GM18505 (cell line): ENCODE measurements around the gene PES1.
A peak's percentile ranks its signal among the peaks of the same experiment; 100 is the strongest.
"Not testable (repeated sequence)": the region's sequence is repeated elsewhere in the genome, so short reads cannot be mapped to it uniquely, and the experiment has no call there.

Experiments
- ATAC-seq: cut with Tn5 transposase; IDR thresholded peaks from one replicate; pipeline ENCODE4 v1.9.1; 2021; ENCODE audit not compliant: unreplicated experiment
- POLR2A ChIP-seq: IDR thresholded peaks from 4 replicates; pipeline ENCODE4 v1.6.1; 2011; ENCODE audit warnings: borderline replicate concordance; ENCODE audit not compliant: insufficient read depth, insufficient read length; ENCODE audit errors: extremely low read depth

Gene PES1

DNA sequence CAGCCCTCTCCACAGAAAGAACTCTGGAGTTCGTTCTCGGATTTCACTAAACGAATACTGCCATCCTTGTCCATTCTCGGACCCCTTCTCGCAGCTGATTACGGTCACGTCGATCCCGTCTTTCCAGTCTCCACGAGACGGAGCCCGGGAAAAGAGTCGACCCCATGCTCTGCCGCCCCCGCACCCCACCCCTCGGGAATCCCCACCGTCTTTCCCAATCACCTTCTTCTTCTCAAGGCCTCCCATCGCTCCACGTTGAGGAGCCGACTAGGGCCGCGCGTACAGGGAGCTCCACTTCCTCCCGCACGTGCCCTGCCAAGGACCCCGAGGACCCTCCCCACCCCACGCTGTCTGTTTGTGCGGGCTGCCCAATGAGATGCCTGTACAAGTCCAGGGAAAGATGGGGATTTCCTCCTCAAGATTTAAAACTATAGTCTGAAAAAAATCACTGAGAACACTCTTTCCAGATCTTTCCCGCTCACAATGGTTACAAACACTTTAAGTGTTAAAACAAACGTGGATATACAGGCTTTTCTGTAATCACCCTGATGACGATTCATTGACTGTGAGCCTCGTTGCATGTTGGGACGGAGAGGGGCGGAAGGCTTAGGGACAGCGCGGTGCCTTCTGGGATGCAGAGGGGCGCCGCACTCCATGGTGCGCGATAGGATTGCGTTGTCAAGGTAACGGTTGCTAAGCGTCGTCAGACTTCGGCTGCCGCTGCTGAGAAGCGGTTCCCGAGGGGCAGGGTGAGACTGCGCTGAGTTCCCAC is at the start of gene PES1:
Gene PES1, minus strand, starts transcription at position 323 of the 772 bp plus-strand sequence. Its CDS starts 77 bp downstream, at position 246.
- peak; percentile 92 for ATAC-seq
- peak; percentile 74 for TF ChIP-seq POLR2A

DNA sequence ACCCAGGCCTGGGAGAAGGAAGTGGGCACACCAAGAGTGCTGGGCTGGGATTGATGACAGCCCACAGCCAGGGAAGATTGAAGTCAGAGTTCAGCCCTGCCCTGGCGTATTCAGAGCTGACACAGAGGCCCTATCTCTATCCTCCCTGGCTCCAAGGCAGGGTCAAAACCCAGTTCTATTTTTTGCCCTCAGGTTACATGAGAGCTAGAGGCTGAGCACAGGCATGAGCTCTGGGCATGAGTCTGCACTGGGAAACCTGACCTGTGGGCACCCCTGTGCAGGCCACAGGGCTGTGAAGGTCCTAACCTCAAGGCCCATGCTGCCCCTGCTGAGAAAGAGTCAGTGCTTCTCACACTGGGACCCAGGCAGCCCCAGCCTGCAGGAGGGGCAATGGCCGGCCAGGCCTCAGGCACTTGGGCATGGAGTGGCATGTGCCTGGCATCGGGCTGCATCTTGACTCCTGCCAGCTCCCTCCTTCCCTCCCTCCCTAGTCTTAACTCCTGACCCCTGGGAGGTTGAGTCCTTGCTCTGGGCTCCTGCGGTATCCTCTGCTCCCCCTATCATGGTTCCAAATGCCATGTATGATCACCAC is 49.2 kb upstream of the PES1 start:
- ATAC-seq = no peak
- no peak for TF ChIP-seq POLR2A

DNA sequence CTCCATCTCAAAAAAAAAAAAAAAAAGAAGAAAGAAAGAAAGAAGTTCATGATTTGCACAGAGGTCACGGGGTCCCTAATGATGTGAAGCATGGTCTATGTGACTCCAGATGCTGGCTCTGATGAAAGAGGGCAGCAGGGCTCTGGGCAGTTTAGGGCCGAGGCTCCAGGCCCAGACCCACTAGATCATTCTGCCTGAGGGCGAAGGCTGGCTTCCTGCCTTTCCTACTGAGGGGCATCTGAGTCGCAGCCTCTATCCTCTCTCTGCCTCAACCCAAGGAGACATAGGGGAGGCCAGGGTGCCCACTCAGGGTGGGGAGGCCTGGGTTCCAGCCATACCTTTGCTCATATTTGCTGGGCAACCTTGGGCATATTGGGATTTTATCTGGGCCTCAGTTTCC is 48.7 kb upstream of the PES1 start:
- ATAC-seq = no peak
- no peak for TF ChIP-seq POLR2A

DNA sequence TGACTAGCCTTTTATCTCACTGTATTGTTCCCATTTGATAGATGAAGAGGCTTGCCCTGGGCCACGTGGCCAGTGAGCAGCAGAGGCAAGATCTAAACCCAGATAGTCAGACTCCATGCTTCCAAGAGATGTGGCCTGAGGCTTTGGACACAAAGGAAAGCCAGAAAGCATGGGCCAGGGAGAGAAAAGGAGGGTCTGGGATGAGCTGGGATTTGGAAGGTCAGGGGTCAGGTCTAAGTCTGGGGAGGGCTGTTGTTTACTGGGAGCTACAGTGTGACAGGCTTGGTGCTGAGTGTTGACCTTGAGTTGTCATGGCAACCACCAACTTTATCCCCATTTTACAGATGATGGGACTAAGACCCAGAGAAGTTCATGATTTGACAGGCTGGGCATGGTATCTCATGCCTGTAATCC is 46.0 kb upstream of the PES1 start:
- no peak for ATAC-seq
- no peak for TF ChIP-seq POLR2A

DNA sequence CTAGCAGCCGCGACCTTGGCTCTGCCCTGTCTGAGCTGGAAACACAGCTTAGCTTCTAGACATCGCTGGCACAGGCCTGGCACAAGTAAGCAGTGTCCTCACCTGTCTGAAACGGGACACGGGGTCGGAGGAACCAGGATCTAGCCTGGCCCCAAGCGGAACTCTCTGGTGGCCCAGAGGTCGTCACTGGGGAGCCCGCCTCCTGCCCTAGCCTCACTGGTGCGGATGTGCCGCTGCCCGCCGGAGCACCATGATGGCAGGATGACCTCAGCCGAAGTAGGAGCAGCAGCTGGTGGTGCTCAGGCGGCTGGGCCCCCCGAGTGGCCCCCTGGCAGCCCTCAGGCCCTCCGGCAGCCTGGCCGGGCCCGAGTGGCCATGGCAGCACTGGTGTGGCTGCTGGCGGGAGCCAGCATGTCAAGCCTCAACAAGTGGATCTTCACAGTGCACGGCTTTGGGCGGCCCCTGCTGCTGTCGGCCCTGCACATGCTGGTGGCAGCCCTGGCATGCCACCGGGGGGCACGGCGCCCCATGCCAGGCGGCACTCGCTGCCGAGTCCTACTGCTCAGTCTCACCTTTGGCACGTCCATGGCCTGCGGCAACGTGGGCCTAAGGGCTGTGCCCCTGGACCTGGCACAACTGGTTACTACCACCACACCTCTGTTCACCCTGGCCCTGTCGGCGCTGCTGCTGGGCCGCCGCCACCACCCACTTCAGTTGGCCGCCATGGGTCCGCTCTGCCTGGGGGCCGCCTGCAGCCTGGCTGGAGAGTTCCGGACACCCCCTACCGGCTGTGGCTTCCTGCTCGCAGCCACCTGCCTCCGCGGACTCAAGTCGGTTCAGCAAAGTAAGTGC is 44.7 kb upstream of the PES1 start:
- TF ChIP-seq POLR2A = no peak
- ATAC-seq = no peak

DNA sequence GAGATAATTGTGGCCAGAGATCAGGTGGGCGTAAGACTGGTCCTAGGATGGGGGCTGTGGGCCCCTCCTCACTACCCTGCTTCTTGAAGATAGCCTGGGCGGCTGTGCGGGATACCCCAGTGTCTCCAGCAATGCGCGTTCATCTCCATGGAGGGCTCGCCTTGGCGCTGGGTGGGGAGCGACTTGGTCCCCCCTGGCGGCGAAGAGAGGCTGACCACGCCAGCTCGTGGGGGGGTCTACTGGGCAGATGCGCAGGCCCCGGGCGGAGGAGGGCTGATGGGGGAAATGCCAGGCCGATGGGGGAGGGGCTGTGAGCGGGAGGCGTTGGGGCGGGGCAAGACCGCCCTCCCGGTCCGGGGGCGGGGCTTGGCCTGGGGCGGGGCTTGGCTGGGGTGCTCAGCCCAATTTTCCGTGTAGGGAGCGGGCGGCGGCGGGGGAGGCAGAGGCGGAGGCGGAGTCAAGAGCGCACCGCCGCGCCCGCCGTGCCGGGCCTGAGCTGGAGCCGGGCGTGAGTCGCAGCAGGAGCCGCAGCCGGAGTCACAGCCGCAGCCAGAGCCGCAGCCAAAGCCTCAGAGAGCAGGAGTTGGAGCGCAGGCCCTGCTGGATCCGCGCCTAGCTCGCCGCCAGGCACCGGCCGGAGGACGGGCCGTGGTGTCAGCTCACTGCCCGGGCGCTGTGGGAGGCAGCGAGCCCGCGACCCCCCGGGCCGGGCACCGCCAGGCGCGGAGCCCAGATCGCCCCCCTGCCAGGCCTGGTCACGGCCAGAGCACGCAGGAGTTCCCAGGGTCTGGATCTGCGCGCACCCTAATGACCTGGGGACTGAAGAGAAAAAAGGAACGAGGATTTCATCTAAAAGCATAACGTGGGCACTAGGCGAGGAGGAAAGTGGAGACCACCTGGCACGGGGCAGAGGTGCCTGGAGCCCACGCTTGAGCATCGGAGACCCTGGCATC is 43.8 kb upstream of the PES1 start, which contains the start of gene SLC35E4:
Gene SLC35E4, plus strand, starts transcription at position 509 of the 953 bp plus-strand sequence. CDS start 670 bp downstream, outside the sequence.
- peak; percentile 55 for ATAC-seq
- peak; percentile 67 for TF ChIP-seq POLR2A

DNA sequence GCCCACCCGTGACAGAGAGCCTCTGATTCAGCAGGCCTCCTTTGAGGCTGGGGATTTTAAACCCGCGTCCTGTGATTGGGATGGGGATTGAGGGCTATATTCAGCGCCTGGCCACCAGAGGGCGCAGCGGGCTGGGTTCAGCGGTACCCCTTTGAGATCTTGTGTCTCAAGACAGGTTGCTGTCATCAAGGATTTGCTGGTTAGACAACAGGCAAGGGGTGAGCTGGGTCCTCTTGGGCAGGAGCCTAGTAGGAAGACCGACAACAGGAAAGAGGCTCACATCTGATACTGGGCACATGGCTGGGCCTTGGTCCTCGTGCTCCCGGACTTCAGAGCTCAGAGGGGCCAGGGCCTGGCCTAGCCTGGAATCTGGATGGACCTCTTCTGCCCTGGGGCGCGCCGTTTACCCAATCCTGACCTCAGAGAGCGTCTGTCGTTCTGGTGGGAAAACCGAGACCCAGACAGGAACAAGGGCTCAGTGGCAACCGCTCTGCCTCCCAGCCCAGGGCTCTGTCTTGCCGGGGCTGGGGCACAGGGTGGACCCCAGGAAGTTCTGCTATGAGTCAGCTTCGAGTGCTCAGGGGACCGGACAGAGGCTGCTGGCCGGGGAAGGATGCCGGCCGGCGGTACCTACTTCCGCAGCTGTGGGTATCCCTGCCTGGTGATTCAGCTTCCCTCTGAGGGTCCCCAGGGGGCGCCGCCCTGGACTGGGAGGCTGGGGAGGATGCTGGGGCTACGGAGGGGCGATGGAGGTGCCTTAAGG is 42.9 kb upstream of the PES1 start:
- peak; percentile 47 for ATAC-seq
- no peak for TF ChIP-seq POLR2A

DNA sequence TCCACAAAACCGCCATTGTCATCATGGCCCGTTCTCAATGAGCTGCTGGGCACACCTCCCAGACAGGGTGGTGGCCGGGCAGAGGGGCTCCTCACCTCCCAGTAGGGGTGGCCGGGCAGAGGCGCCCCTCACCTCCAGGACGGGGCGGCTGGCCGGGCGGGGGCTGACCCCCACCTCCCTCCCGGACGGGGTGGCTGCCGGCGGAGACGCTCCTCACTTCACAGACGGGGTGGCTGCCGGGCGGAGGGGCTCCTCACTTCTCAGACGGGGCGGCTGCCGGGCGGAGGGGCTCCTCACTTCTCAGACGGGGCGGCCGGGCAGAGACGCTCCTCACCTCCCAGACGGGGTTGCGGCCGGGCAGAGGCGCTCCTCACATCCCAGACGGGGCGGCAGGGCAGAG is 39.8 kb upstream of the PES1 start:
- ATAC-seq = not testable (repeated sequence)

DNA sequence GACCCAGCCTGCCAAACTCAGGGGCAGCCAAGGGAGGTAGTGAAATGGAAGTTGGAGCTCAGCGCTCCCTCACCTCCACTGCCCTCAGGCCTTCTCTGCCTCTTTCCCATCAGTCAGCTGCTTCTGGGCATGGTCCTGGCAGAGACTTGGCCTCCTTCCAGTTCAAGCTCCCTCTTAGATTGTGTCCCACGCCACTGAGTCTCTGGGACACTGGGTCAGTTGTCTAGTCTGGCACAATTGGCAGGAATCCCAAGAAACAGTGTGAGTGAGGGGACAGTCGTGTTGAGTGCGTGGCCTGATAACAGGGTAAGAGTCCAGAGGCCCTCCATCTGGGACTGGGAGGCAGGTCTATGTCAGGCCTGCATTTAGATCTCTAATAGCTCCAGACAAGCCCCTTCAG is 36.8 kb upstream of the PES1 start:
- TF ChIP-seq POLR2A = no peak
- no peak for ATAC-seq

DNA sequence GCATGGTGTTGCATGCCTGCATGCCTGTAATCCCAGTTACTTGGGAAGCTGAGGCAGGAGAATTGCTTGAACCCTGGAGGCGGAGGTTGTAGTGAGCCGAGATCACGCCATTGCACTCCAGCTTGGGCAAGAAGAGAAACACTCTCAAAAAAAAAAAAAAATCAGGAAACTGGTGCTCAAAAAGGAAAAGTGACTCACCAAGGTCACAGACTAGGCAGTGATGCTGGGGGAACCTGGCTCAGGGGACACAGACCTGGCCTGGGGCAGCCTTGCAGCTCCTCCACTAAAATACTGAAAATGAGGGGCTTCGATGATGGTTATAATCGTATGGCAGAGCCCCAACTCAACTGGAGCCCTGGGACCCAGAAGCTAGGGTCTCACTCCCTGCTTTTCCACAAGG is 35.8 kb upstream of the PES1 start:
- ATAC-seq = no peak
- no peak for TF ChIP-seq POLR2A

DNA sequence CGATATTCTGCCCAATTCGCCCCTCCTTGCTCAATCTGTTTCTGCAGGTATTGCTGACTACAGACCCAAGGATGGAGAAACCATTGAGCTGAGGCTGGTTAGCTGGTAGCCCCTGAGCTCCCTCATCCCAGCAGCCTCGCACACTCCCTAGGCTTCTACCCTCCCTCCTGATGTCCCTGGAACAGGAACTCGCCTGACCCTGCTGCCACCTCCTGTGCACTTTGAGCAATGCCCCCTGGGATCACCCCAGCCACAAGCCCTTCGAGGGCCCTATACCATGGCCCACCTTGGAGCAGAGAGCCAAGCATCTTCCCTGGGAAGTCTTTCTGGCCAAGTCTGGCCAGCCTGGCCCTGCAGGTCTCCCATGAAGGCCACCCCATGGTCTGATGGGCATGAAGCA is 34.7 kb upstream of the PES1 start:
- no peak for TF ChIP-seq POLR2A
- no peak for ATAC-seq

DNA sequence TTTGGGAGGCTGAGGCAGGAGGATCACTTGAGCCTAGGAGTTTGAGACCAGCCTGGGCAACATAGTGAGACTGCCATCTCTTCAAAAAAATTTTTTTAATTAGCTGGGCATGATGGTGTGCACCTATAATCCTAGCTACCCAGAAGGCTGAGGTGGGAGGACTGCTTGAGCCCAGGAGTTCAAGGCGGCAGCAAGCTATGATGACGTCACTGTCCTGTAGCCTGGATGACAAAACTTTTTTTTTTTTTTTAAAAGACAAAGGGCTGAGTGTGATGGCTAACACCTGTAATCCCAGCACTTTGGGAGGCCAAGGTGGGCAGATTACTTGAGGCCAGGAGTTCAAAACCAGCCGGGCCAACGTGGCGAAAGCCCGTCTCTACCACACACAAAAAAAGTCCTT is 28.2 kb upstream of the PES1 start:
- ATAC-seq = not testable (repeated sequence)
